Measurements from ENCODE around the gene PFN4.

PFN4 gene

GRCh38 chr2:24123195-24123921 lies at the start of gene PFN4, which contains the start of gene FAM228B:
PFN4 (minus strand) TSS chr2:24123334; CDS start chr2:24122535, 799 bp downstream.
FAM228B (plus strand) TSS chr2:24123469; CDS start chr2:24124362, 893 bp downstream.
- H3K4me3 ChIP-seq (ENCODE audit: low read depth, low read length): peak within 1 kb of the TSS; percentile 75
- no peak for TF ChIP-seq CTCF (IDR thresholded peaks at IDR 0.05; ENCODE audit: low read depth, low read length)

GRCh38 chr2:24169023-24169422 lies 45.9 kb upstream of the PFN4 start:
- TF ChIP-seq CTCF (IDR thresholded peaks at IDR 0.05; ENCODE audit: low read depth, low read length): no peak
- H3K4me3 ChIP-seq (ENCODE audit: low read depth, low read length): no peak overlapping the region

- TF ChIP-seq CTCF (IDR thresholded peaks at IDR 0.05; ENCODE audit: low read depth, low read length): peak; percentile 52
- H3K4me3 ChIP-seq (ENCODE audit: low read depth, low read length): no peak overlapping the region
Measured at GRCh38 chr2:24164416-24164973, 41.4 kb upstream of the PFN4 start.

- H3K4me3 ChIP-seq (ENCODE audit: low read depth, low read length): no peak overlapping the region
- TF ChIP-seq CTCF (IDR thresholded peaks at IDR 0.05; ENCODE audit: low read depth, low read length): no peak
Measured at GRCh38 chr2:24163601-24164000, 40.5 kb upstream of the PFN4 start.

- H3K4me3 ChIP-seq (ENCODE audit: low read depth, low read length): no peak overlapping the region
- TF ChIP-seq CTCF (IDR thresholded peaks at IDR 0.05; ENCODE audit: low read depth, low read length): no peak
Measured at GRCh38 chr2:24163186-24163585, 40.1 kb upstream of the PFN4 start.

- TF ChIP-seq CTCF (IDR thresholded peaks at IDR 0.05; ENCODE audit: low read depth, low read length): no peak
- no peak overlapping the region for H3K4me3 ChIP-seq (ENCODE audit: low read depth, low read length)
Measured at GRCh38 chr2:24162494-24162893, 39.4 kb upstream of the PFN4 start.

GRCh38 chr2:24160761-24161160 lies 37.6 kb upstream of the PFN4 start:
- no peak overlapping the region for H3K4me3 ChIP-seq (ENCODE audit: low read depth, low read length)
- no peak for TF ChIP-seq CTCF (IDR thresholded peaks at IDR 0.05; ENCODE audit: low read depth, low read length)
